D341Med (cell line): ENCODE measurements around the gene LCN9.
"Not testable (repeated sequence)": the region's sequence is repeated elsewhere in the genome, so short reads cannot be mapped to it uniquely, and the experiment has no call there.

Experiments
- DNase-seq: peaks from one replicate; pipeline ENCODE4 v3.0.0; 2012; ENCODE audit warnings: low spot score

Gene LCN9

GRCh38 chr9:135662758-135663450, at the start of gene LCN9:
Gene LCN9, plus strand, starts transcription at chr9:135663309. Its CDS starts 13 bp downstream, at chr9:135663322.
- no peak for DNase-seq

GRCh38 chr9:135613946-135614805, 48.9 kb upstream of the LCN9 start:
- DNase-seq = peak; percentile 33

GRCh38 chr9:135614821-135615665, 48.1 kb upstream of the LCN9 start:
- peak; percentile 40 for DNase-seq

- peak; percentile 36 for DNase-seq
Observed at GRCh38 chr9:135615666-135616618, 47.2 kb upstream of the LCN9 start.

- no peak for DNase-seq
Observed at GRCh38 chr9:135616619-135617537, 46.2 kb upstream of the LCN9 start.

- DNase-seq = peak; percentile 22
Observed at GRCh38 chr9:135617538-135617900, 45.6 kb upstream of the LCN9 start.

GRCh38 chr9:135617991-135618411, 45.1 kb upstream of the LCN9 start:
- no peak for DNase-seq

GRCh38 chr9:135618866-135619598, 44.1 kb upstream of the LCN9 start:
- DNase-seq = no peak

GRCh38 chr9:135619599-135619886, 43.6 kb upstream of the LCN9 start:
- no peak for DNase-seq

- no peak for DNase-seq
Observed at GRCh38 chr9:135620558-135620957, 42.6 kb upstream of the LCN9 start.

- no peak for DNase-seq
Observed at GRCh38 chr9:135622415-135623020, 40.6 kb upstream of the LCN9 start.

GRCh38 chr9:135624282-135624681, 38.8 kb upstream of the LCN9 start:
- no peak for DNase-seq

- no peak for DNase-seq
Observed at GRCh38 chr9:135632841-135633240, 30.3 kb upstream of the LCN9 start.

- DNase-seq = not testable (repeated sequence)
Observed at GRCh38 chr9:135636930-135637530, 26.1 kb upstream of the LCN9 start.

GRCh38 chr9:135639196-135639595, 23.9 kb upstream of the LCN9 start, which contains the start of gene GLT6D1:
Gene GLT6D1, minus strand, starts transcription at chr9:135639540. Its CDS starts 353 bp downstream, at chr9:135639187.
- DNase-seq = no peak

- DNase-seq = no peak
Observed at GRCh38 chr9:135641047-135641446, 22.1 kb upstream of the LCN9 start.

GRCh38 chr9:135641745-135642144, 21.4 kb upstream of the LCN9 start:
- no peak for DNase-seq

- no peak for DNase-seq
Observed at GRCh38 chr9:135644631-135645218, 18.4 kb upstream of the LCN9 start.
